Endodermal cell (in vitro differentiated cells): ENCODE measurements around the gene RBM24. TPM values are rescaled to one million over a fixed set of nuclear protein-coding genes. Genes with fewer than 3 reads are reported as not detected.

Source experiments
- DNase-seq: peaks from one replicate; pipeline ENCODE4 v3.0.0-alpha.2; 2017
- H3K27ac ChIP-seq: 2 replicates; pipeline ENCODE4 v1.5.1; 2013; ENCODE audit warnings: mild to moderate bottlenecking, low read depth, low read length, moderate library complexity
- H3K27me3 ChIP-seq: 2 replicates; pipeline ENCODE4 v1.6.1; 2013; ENCODE audit warnings: mild to moderate bottlenecking, low read length, moderate library complexity; ENCODE audit not compliant: insufficient read depth, control insufficient read depth, poor library complexity, severe bottlenecking
- H3K36me3 ChIP-seq: 2 replicates; pipeline ENCODE4 v1.7.0; 2013; ENCODE audit warnings: mild to moderate bottlenecking, low read length, moderate library complexity; ENCODE audit not compliant: control insufficient read depth, insufficient read depth
- H3K4me1 ChIP-seq: one replicate; pipeline ENCODE4 v1.7.0; 2013; ENCODE audit warnings: low read length; ENCODE audit not compliant: control insufficient read depth, insufficient read depth
- H3K4me3 ChIP-seq: 2 replicates; pipeline ENCODE4 v1.5.1; 2013; ENCODE audit warnings: mild to moderate bottlenecking, low read length, moderate library complexity
- H3K9ac ChIP-seq: 2 replicates; pipeline ENCODE4 v1.6.1; 2013; ENCODE audit warnings: mild to moderate bottlenecking, low read length, moderate library complexity; ENCODE audit not compliant: poor library complexity, severe bottlenecking; ENCODE audit errors: extremely low read depth
- H3K9me3 ChIP-seq: 2 replicates; pipeline ENCODE4 v1.6.1; 2013; ENCODE audit warnings: mild to moderate bottlenecking, low read length, moderate library complexity; ENCODE audit not compliant: control insufficient read depth
- H3K27ac Mint-ChIP-seq: 2 replicates; pipeline ENCODE4 v1.8.0; 2020; ENCODE audit warnings: mixed read lengths
- H3K27me3 Mint-ChIP-seq: 2 replicates; pipeline ENCODE4 v1.8.0; 2021; ENCODE audit warnings: mild to moderate bottlenecking, mixed read lengths; ENCODE audit not compliant: insufficient read depth
- H3K36me3 Mint-ChIP-seq: 2 replicates; pipeline ENCODE4 v1.8.0; 2020; ENCODE audit warnings: low read depth, mixed read lengths
- H3K4me1 Mint-ChIP-seq: 2 replicates; pipeline ENCODE4 v1.8.0; 2020; ENCODE audit warnings: mixed read lengths
- H3K4me3 Mint-ChIP-seq: 2 replicates; pipeline ENCODE4 v1.8.0; 2020; ENCODE audit warnings: mild to moderate bottlenecking, moderate library complexity, mixed read lengths
- H3K9me3 Mint-ChIP-seq: 2 replicates; pipeline ENCODE4 v1.8.0; 2020; ENCODE audit warnings: mild to moderate bottlenecking, mixed read lengths
- CTCF ChIP-seq: fragments of 200-600 bp; sonication (generic); conservative IDR thresholded peaks from 2 replicates; pipeline ENCODE4 v1.5.0; 2021; ENCODE audit warnings: antibody characterized with exemption, mild to moderate bottlenecking
- WGBS, 2 experiments: methylation state at CpG; one replicate each; pipeline versions ENCODE4 v1.1.5 to v1.1.7; 2013; ENCODE audit warnings: missing lambda C conversion rate in 2 of 2, mixed read lengths in 1 of 2; ENCODE audit not compliant: insufficient coverage in 1 of 2, insufficient read length in 1 of 2; 5-methylcytosine and 5-hydroxymethylcytosine counted together
- total RNA-seq, 2 donors: library from RNA; stranded (reverse); fragmentation: NEBNext Ultra II Directional in 1 of 2; extraction: Animal tissue kit (Norgen Biotek cat#: 25700) in 1 of 2; gene quantifications; 2 replicates in 1 of 2; 3 replicates in 1 of 2; pipeline ENCODE4 v1.2.1, GENCODE V29; 2021

The RBM24 gene
- total RNA-seq, 2 donors from 2014 or later, result 15.2 to 18.9 TPM

- no peak for TF ChIP-seq CTCF
- Mint-ChIP-seq H3K27me3 (no peaks in the 10 kb centered on the region), H3K27ac (no peak overlapping the region), H3K9me3 (peaks cover 8% of the 10 kb centered on the region), H3K4me1 (no peaks in the 10 kb centered on the region), H3K4me3 (no peak overlapping the region), H3K36me3 (no peaks in the 10 kb centered on the region)
- Histone ChIP-seq H3K9ac (no peak overlapping the region), H3K27ac (no peak overlapping the region), H3K36me3 (no peaks in the 10 kb centered on the region), H3K4me1 (no peaks in the 10 kb centered on the region), H3K27me3 (no peaks in the 10 kb centered on the region), H3K9me3 (no peaks in the 10 kb centered on the region), H3K4me3 (no peak overlapping the region)
- WGBS, 2 experiments, result 91 to 100% methylated on average over 1 to 2 of the region's 2 CpGs
- no peak for DNase-seq
Measured at GRCh38 chr6:17343215-17343614, 62.1 kb downstream of the RBM24 start.

Other genes with a start within 250 kb of the RBM24 start
- under 1 TPM in 1 of 2 donors, not detected in 1; 0.18 TPM for gene STMND1, start 179.3 kb upstream of the RBM24 start, total RNA-seq
- 10 to 100 TPM; 29.8 to 35.9 TPM for gene CAP2, start 112.2 kb downstream of the RBM24 start, total RNA-seq